Parathyroid adenoma (tissue), 2 donors: ENCODE results near the gene ZFX.

Source experiments
- H2AFZ ChIP-seq: fragments of 300-600 bp; sonication (generic); one replicate; pipeline ENCODE4 v1.7.0; 2017; ENCODE audit warnings: antibody characterized with exemption, mild to moderate bottlenecking
- H3K27ac ChIP-seq: fragments of 300-600 bp; sonication (generic); one replicate; pipeline ENCODE4 v1.7.0; 2017
- H3K27me3 ChIP-seq: fragments of 300-600 bp; sonication (generic); one replicate; pipeline ENCODE4 v1.7.0; 2017; ENCODE audit warnings: low read length; ENCODE audit not compliant: control insufficient read depth, insufficient read depth
- H3K36me3 ChIP-seq: fragments of 300-600 bp; sonication (generic); one replicate; pipeline ENCODE4 v1.7.0; 2017; ENCODE audit warnings: low read length; ENCODE audit not compliant: control insufficient read depth, insufficient read depth
- H3K4me1 ChIP-seq: fragments of 300-600 bp; sonication (generic); one replicate; pipeline ENCODE4 v1.7.0; 2017; ENCODE audit warnings: control low read depth
- H3K4me2 ChIP-seq: fragments of 300-600 bp; sonication (generic); one replicate; pipeline ENCODE4 v1.7.0; 2017; ENCODE audit warnings: low read length
- H3K4me3 ChIP-seq: fragments of 300-600 bp; sonication (generic); one replicate; pipeline ENCODE4 v1.7.0; 2017; ENCODE audit warnings: low read depth, low read length
- H3K79me2 ChIP-seq: fragments of 300-600 bp; sonication (generic); one replicate; pipeline ENCODE4 v1.7.0; 2017; ENCODE audit warnings: control low read depth
- H3K9ac ChIP-seq: fragments of 300-600 bp; sonication (generic); one replicate; pipeline ENCODE4 v1.7.0; 2017; ENCODE audit warnings: mild to moderate bottlenecking
- H3K9me3 ChIP-seq: fragments of 300-600 bp; sonication (generic); one replicate; pipeline ENCODE4 v1.7.0; 2017; ENCODE audit warnings: low read length; ENCODE audit not compliant: control insufficient read depth
- CTCF ChIP-seq: fragments of 300-600 bp; sonication (generic); IDR thresholded peaks from one replicate; pipeline ENCODE4 v1.7.0; 2017; ENCODE audit warnings: antibody characterized with exemption, mild to moderate bottlenecking
- donor health status: primary hyperparathyroidism.

The ZFX gene

GRCh38 chrX:24156177-24156576, 6.6 kb downstream of the ZFX start:
- H3K36me3 ChIP-seq = no peaks in the 10 kb centered on the region
- no peaks in the 10 kb centered on the region for H3K9me3 ChIP-seq
- H2AFZ ChIP-seq = no peak overlapping the region
- H3K9ac ChIP-seq = no peak overlapping the region
- peaks cover 27% of the 10 kb centered on the region for H3K79me2 ChIP-seq
- H3K27me3 ChIP-seq = no peaks in the 10 kb centered on the region
- no peaks in the 10 kb centered on the region for H3K4me1 ChIP-seq
- H3K4me3 ChIP-seq = no peak overlapping the region
- H3K4me2 ChIP-seq = no peak overlapping the region
- H3K27ac ChIP-seq = no peak overlapping the region
- no peak for TF ChIP-seq CTCF

GRCh38 chrX:24158881-24159280, 9.4 kb downstream of the ZFX start:
- Histone ChIP-seq H3K4me2 (no peak overlapping the region), H3K9me3 (no peaks in the 10 kb centered on the region), H3K79me2 (peaks cover 24% of the 10 kb centered on the region), H3K4me1 (no peaks in the 10 kb centered on the region), H3K27me3 (no peaks in the 10 kb centered on the region), H2AFZ (no peak overlapping the region), H3K9ac (no peak overlapping the region), H3K27ac (no peak overlapping the region), H3K4me3 (no peak overlapping the region), H3K36me3 (no peaks in the 10 kb centered on the region)
- no peak for TF ChIP-seq CTCF

GRCh38 chrX:24166078-24166477, 16.5 kb downstream of the ZFX start:
- no peak overlapping the region for H3K4me2 ChIP-seq
- no peaks in the 10 kb centered on the region for H3K36me3 ChIP-seq
- H3K4me1 ChIP-seq = peaks cover 6% of the 10 kb centered on the region
- peaks cover 11% of the 10 kb centered on the region for H3K79me2 ChIP-seq
- H3K9ac ChIP-seq = no peak overlapping the region
- no peak overlapping the region for H3K27ac ChIP-seq
- no peaks in the 10 kb centered on the region for H3K9me3 ChIP-seq
- H3K27me3 ChIP-seq = no peaks in the 10 kb centered on the region
- no peak overlapping the region for H3K4me3 ChIP-seq
- no peak overlapping the region for H2AFZ ChIP-seq
- no peak for TF ChIP-seq CTCF

- Histone ChIP-seq H3K4me1 (peaks cover 10% of the 10 kb centered on the region), H3K9ac (no peak overlapping the region), H3K4me2 (no peak overlapping the region), H3K27me3 (no peaks in the 10 kb centered on the region), H2AFZ (no peak overlapping the region), H3K36me3 (no peaks in the 10 kb centered on the region), H3K9me3 (no peaks in the 10 kb centered on the region), H3K27ac (no peak overlapping the region), H3K4me3 (no peak overlapping the region), H3K79me2 (peaks cover 10% of the 10 kb centered on the region)
- TF ChIP-seq CTCF = no peak
These were observed 18.4 kb downstream of the ZFX start for GRCh38 chrX:24167719-24168472.

GRCh38 chrX:24168807-24169206, 19.3 kb downstream of the ZFX start:
- no peak for TF ChIP-seq CTCF
- Histone ChIP-seq H3K4me3 (no peak overlapping the region), H3K4me1 (peaks cover 10% of the 10 kb centered on the region), H3K27ac (no peak overlapping the region), H3K4me2 (no peak overlapping the region), H3K9me3 (no peaks in the 10 kb centered on the region), H3K79me2 (peaks cover 10% of the 10 kb centered on the region), H3K27me3 (no peaks in the 10 kb centered on the region), H2AFZ (no peak overlapping the region), H3K9ac (no peak overlapping the region), H3K36me3 (no peaks in the 10 kb centered on the region)
